Glutamatergic neuron (in vitro differentiated cells): ENCODE data around the gene RHEBL1. TPM values are rescaled to one million over a fixed set of nuclear protein-coding genes. Genes with fewer than 3 reads are reported as not detected.

Source experiments
- DNase-seq: peaks from one replicate; pipeline ENCODE4 v3.0.0; 2022
- H3K27ac Mint-ChIP-seq: one replicate; pipeline ENCODE4 v1.8.0; 2020; ENCODE audit warnings: mild to moderate bottlenecking, mixed read lengths, inconsistent platforms; ENCODE audit not compliant: unreplicated experiment
- H3K27me3 Mint-ChIP-seq: one replicate; pipeline ENCODE4 v1.8.0; 2020; ENCODE audit warnings: mild to moderate bottlenecking, moderate library complexity, mixed read lengths, inconsistent platforms; ENCODE audit not compliant: unreplicated experiment
- H3K36me3 Mint-ChIP-seq: one replicate; pipeline ENCODE4 v1.8.0; 2020; ENCODE audit warnings: mild to moderate bottlenecking, mixed read lengths, inconsistent platforms; ENCODE audit not compliant: unreplicated experiment
- H3K4me1 Mint-ChIP-seq: one replicate; pipeline ENCODE4 v1.8.0; 2020; ENCODE audit warnings: mild to moderate bottlenecking, low read depth, mixed read lengths, inconsistent platforms; ENCODE audit not compliant: unreplicated experiment
- H3K4me3 Mint-ChIP-seq: one replicate; pipeline ENCODE4 v1.8.0; 2020; ENCODE audit warnings: mild to moderate bottlenecking, mixed read lengths, inconsistent platforms; ENCODE audit not compliant: unreplicated experiment
- H3K9me3 Mint-ChIP-seq: one replicate; pipeline ENCODE4 v1.8.0; 2020; ENCODE audit warnings: mild to moderate bottlenecking, moderate library complexity, mixed read lengths, inconsistent platforms; ENCODE audit not compliant: unreplicated experiment
- CTCF ChIP-seq: fragments of 200-600 bp; sonication (generic); IDR thresholded peaks from one replicate; pipeline ENCODE4 v1.5.0; 2021; ENCODE audit not compliant: partially characterized antibody, unreplicated experiment
- total RNA-seq: library from RNA; stranded (reverse); fragmentation: NEBNext Ultra II Directional; extraction: Animal tissue kit (Norgen Biotek cat#: 25700); gene quantifications from one replicate; pipeline ENCODE4 v1.2.1, GENCODE V29; 2021; ENCODE audit not compliant: unreplicated experiment

RHEBL1 gene
- total RNA-seq, 1 donor from 2014 or later = 2.3 TPM

GRCh38 chr12:49059045-49059298, 10.8 kb downstream of the RHEBL1 start:
- peaks cover 11% of the 10 kb centered on the region for H3K9me3 Mint-ChIP-seq
- peaks cover 16% of the 10 kb centered on the region for H3K27me3 Mint-ChIP-seq

GRCh38 chr12:49058366-49059044, 11.3 kb downstream of the RHEBL1 start:
- TF ChIP-seq CTCF = no peak
- Mint-ChIP-seq H3K27ac (peak overlapping the region; percentile 93), H3K4me1 (peaks cover 28% of the 10 kb centered on the region), H3K9me3 (peaks cover 11% of the 10 kb centered on the region), H3K27me3 (peaks cover 16% of the 10 kb centered on the region), H3K4me3 (peak overlapping the region; percentile 98), H3K36me3 (no peaks in the 10 kb centered on the region)
- no peak for DNase-seq

More at GRCh38 chr12:49059045-49059298, 10.8 kb downstream of the RHEBL1 start:
- Mint-ChIP-seq H3K36me3 (no peaks in the 10 kb centered on the region), H3K4me3 (peak overlapping the region; percentile 98), H3K4me1 (peaks cover 28% of the 10 kb centered on the region), H3K27ac (peak overlapping the region; percentile 93)
- no peak for DNase-seq
- no peak for TF ChIP-seq CTCF

- no peak for DNase-seq
- peaks cover 28% of the 10 kb centered on the region for H3K4me1 Mint-ChIP-seq
- no peak for TF ChIP-seq CTCF
- peak overlapping the region; percentile 98 for H3K4me3 Mint-ChIP-seq
- peaks cover 11% of the 10 kb centered on the region for H3K9me3 Mint-ChIP-seq
- peaks cover 16% of the 10 kb centered on the region for H3K27me3 Mint-ChIP-seq
- H3K27ac Mint-ChIP-seq = peak overlapping the region; percentile 93
- H3K36me3 Mint-ChIP-seq = no peaks in the 10 kb centered on the region
Measured at GRCh38 chr12:49057888-49058287, 11.9 kb downstream of the RHEBL1 start.

GRCh38 chr12:49055978-49056754, 13.6 kb downstream of the RHEBL1 start:
- DNase-seq = peak; percentile 42
- Mint-ChIP-seq H3K4me1 (peaks cover 25% of the 10 kb centered on the region), H3K4me3 (peak overlapping the region; percentile 98), H3K36me3 (peaks cover 5% of the 10 kb centered on the region), H3K9me3 (peaks cover 13% of the 10 kb centered on the region), H3K27ac (peak overlapping the region; percentile 37), H3K27me3 (peaks cover 12% of the 10 kb centered on the region)
- TF ChIP-seq CTCF = no peak

- no peak for DNase-seq
- H3K4me3 Mint-ChIP-seq = no peak overlapping the region
- H3K27ac Mint-ChIP-seq = peak overlapping the region; percentile 23
- peaks cover 5% of the 10 kb centered on the region for H3K36me3 Mint-ChIP-seq
- peaks cover 10% of the 10 kb centered on the region for H3K27me3 Mint-ChIP-seq
- peaks cover 11% of the 10 kb centered on the region for H3K9me3 Mint-ChIP-seq
- TF ChIP-seq CTCF = no peak
- H3K4me1 Mint-ChIP-seq = peaks cover 23% of the 10 kb centered on the region
Measured at GRCh38 chr12:49055092-49055491, 14.7 kb downstream of the RHEBL1 start.
